Fibroblast of the aortic adventitia (primary cell): ENCODE data around the gene AP1B1. TPM values are rescaled to one million over a fixed set of nuclear protein-coding genes. Genes with fewer than 3 reads are reported as not detected.

ENCODE experiments used
- DNase-seq: peaks from one replicate; pipeline ENCODE4 v3.0.0-alpha.2; 2010; ENCODE audit warnings: low read depth
- H3K4me3 ChIP-seq: 2 replicates; pipeline ENCODE4 v1.5.1; 2011; ENCODE audit warnings: low read depth, mild to moderate bottlenecking, control low read depth, low read length, moderate library complexity
- CTCF ChIP-seq: IDR thresholded peaks from 2 replicates; pipeline ENCODE4 v1.5.1; 2011; ENCODE audit warnings: mild to moderate bottlenecking, low read length, control low read depth, inconsistent platforms; ENCODE audit not compliant: insufficient read depth
- total RNA-seq: library from RNA; depleted of rRNA; stranded (reverse); fragments of >200 nt; gene quantifications from 2 replicates; pipeline ENCODE4 v1.2.3, GENCODE V29; 2012; ENCODE audit warnings: low replicate concordance

Gene AP1B1
- total RNA-seq, 1 donor: 46.3 TPM

- H3K4me3 ChIP-seq: peak overlapping the region; percentile 49
- no peak for TF ChIP-seq CTCF
- peak; percentile 96 for DNase-seq
Observed at GRCh38 chr22:29310863-29311339, 77.5 kb downstream of the AP1B1 start.

GRCh38 chr22:29310065-29310862, 78.1 kb downstream of the AP1B1 start:
- TF ChIP-seq CTCF: no peak
- H3K4me3 ChIP-seq: no peak overlapping the region
- DNase-seq: no peak

GRCh38 chr22:29309332-29310064, 78.9 kb downstream of the AP1B1 start:
- TF ChIP-seq CTCF: no peak
- H3K4me3 ChIP-seq: no peak overlapping the region
- DNase-seq: no peak

GRCh38 chr22:29308791-29309262, 79.5 kb downstream of the AP1B1 start:
- peak overlapping the region; percentile 39 for H3K4me3 ChIP-seq
- peak; percentile 34 for DNase-seq
- TF ChIP-seq CTCF: no peak

GRCh38 chr22:29308148-29308790, 80.1 kb downstream of the AP1B1 start:
- no peak for DNase-seq
- TF ChIP-seq CTCF: no peak
- H3K4me3 ChIP-seq: peak overlapping the region; percentile 83

GRCh38 chr22:29307596-29308147, 80.7 kb downstream of the AP1B1 start:
- TF ChIP-seq CTCF: no peak
- H3K4me3 ChIP-seq: peak overlapping the region; percentile 83
- no peak for DNase-seq
